ENCODE results near the gene MEIS3.

MEIS3 gene

DNA sequence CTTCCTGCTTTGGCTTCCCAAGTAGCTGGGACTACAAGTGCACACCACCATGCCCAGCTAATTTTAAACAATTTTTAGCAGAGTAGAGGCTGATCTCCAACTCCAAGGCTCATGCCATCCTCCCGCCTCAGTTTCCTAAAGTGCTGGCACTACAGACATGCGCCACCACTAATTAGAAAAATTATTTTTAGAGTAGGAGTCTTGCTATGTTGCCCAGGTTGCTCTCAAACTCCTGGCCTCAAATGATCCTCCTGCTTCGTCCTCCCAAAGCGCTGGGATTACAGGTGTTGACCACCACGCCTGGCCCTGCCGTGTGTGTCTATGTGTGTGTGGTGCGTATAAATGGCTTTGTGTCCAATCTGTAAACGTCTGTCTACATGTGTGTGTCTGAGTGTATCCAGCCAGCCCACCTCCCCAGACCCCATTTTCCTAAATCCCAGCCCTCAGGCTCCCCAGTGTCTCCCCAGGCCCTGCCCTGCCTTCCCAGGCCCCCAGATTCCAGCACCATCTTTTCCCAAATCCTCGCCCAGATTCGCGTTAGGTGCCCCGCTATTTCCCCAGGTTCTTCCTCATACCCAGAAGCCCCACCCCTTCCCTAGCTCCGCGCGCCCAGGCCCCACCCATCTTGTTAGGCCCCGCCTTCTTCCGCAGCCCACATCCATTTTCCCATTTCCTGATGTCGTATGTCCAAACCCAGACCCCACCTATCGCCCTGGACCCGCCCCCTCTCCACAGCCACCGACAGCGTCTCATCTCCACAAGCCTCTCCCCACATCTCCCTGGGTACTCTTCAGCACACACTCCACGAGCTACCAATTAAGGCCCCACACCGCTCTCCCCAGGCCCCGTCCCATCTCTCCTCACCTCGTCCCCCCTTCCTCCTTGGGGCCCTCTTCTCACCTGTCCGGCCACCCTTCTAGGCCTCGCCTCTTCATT lies 27.5 kb upstream of the MEIS3 start (continued):
- TF ChIP-seq, protein P1, sequence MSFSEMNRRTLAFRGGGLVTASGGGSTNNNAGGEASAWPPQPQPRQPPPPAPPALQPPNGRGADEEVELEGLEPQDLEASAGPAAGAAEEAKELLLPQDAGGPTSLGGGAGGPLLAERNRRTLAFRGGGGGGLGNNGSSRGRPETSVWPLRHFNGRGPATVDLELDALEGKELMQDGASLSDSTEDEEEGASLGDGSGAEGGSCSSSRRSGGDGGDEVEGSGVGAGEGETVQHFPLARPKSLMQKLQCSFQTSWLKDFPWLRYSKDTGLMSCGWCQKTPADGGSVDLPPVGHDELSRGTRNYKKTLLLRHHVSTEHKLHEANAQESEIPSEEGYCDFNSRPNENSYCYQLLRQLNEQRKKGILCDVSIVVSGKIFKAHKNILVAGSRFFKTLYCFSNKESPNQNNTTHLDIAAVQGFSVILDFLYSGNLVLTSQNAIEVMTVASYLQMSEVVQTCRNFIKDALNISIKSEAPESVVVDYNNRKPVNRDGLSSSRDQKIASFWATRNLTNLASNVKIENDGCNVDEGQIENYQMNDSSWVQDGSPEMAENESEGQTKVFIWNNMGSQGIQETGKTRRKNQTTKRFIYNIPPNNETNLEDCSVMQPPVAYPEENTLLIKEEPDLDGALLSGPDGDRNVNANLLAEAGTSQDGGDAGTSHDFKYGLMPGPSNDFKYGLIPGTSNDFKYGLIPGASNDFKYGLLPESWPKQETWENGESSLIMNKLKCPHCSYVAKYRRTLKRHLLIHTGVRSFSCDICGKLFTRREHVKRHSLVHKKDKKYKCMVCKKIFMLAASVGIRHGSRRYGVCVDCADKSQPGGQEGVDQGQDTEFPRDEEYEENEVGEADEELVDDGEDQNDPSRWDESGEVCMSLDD (tag by site-specific recombination; IDR thresholded peaks at IDR 0.05): no peak
- TF ChIP-seq ZNF585B (tag by site-specific recombination; IDR thresholded peaks at IDR 0.05) (no peak), ZFP41 (tag by site-specific recombination; IDR thresholded peaks at IDR 0.05; ENCODE audit: borderline replicate concordance) (no peak), HOXA7 (CRISPR knock-in tag; IDR thresholded peaks at IDR 0.05; ENCODE audit: borderline replicate concordance) (no peak), ZNF571 (tag by site-specific recombination; IDR thresholded peaks at IDR 0.05) (no peak), ZNF121 (tag by site-specific recombination; IDR thresholded peaks at IDR 0.05) (peak; percentile 78), SP3 (tag by site-specific recombination; IDR thresholded peaks at IDR 0.05) (peak; percentile 88; the same call in 1 of the 2 replicates), ZNF558 (tag by site-specific recombination; IDR thresholded peaks at IDR 0.05) (no peak), ZNF596 (tag by site-specific recombination; IDR thresholded peaks at IDR 0.05) (no peak), ZNF175 (tag by site-specific recombination; IDR thresholded peaks at IDR 0.05) (no peak), ZBTB17 (tag by site-specific recombination; IDR thresholded peaks at IDR 0.05) (peak; percentile 76), SETDB1 (IDR thresholded peaks at IDR 0.05; ENCODE audit: insufficient read length, low read length) (no peak), KLF16 (tag by site-specific recombination; IDR thresholded peaks at IDR 0.05) (0 out of 2 replicates have a peak, but pooled peaks have one; percentile 36), ZIC2 (tag by site-specific recombination; IDR thresholded peaks at IDR 0.05) (no peak), ZNF654 (tag by site-specific recombination; IDR thresholded peaks at IDR 0.05; ENCODE audit: low read depth) (no peak), ZNF670 (tag by site-specific recombination; IDR thresholded peaks at IDR 0.05; ENCODE audit: low read depth) (no peak), REPIN1 (tag by site-specific recombination; IDR thresholded peaks at IDR 0.05; ENCODE audit: low read depth) (no peak), ZBTB20 (tag by site-specific recombination; IDR thresholded peaks at IDR 0.05) (peak; percentile 83), GFI1B (tag by site-specific recombination; IDR thresholded peaks at IDR 0.05) (no peak), ZNF600 (tag by site-specific recombination; IDR thresholded peaks at IDR 0.05) (no peak), ZNF23 (tag by site-specific recombination; IDR thresholded peaks at IDR 0.05; ENCODE audit: borderline replicate concordance) (no peak), YY2 (tag by site-specific recombination; IDR thresholded peaks at IDR 0.05) (no peak), ZFHX2 (tag by site-specific recombination; conservative IDR thresholded peaks at IDR 0.05) (no peak), YY1 (tag by site-specific recombination; IDR thresholded peaks at IDR 0.05) (no peak), ZNF830 (tag by site-specific recombination; IDR thresholded peaks at IDR 0.05; ENCODE audit: low read depth) (no peak), WT1 (tag by site-specific recombination; IDR thresholded peaks at IDR 0.05) (no peak)
- TF ChIP-seq, protein P2, sequence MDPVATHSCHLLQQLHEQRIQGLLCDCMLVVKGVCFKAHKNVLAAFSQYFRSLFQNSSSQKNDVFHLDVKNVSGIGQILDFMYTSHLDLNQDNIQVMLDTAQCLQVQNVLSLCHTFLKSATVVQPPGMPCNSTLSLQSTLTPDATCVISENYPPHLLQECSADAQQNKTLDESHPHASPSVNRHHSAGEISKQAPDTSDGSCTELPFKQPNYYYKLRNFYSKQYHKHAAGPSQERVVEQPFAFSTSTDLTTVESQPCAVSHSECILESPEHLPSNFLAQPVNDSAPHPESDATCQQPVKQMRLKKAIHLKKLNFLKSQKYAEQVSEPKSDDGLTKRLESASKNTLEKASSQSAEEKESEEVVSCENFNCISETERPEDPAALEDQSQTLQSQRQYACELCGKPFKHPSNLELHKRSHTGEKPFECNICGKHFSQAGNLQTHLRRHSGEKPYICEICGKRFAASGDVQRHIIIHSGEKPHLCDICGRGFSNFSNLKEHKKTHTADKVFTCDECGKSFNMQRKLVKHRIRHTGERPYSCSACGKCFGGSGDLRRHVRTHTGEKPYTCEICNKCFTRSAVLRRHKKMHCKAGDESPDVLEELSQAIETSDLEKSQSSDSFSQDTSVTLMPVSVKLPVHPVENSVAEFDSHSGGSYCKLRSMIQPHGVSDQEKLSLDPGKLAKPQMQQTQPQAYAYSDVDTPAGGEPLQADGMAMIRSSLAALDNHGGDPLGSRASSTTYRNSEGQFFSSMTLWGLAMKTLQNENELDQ (tag by site-specific recombination; IDR thresholded peaks at IDR 0.05; ENCODE audit: low read depth): no peak
- TF ChIP-seq, protein P3, sequence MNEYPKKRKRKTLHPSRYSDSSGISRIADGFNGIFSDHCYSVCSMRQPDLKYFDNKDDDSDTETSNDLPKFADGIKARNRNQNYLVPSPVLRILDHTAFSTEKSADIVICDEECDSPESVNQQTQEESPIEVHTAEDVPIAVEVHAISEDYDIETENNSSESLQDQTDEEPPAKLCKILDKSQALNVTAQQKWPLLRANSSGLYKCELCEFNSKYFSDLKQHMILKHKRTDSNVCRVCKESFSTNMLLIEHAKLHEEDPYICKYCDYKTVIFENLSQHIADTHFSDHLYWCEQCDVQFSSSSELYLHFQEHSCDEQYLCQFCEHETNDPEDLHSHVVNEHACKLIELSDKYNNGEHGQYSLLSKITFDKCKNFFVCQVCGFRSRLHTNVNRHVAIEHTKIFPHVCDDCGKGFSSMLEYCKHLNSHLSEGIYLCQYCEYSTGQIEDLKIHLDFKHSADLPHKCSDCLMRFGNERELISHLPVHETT (tag by site-specific recombination; IDR thresholded peaks at IDR 0.05): no peak
- TF ChIP-seq, protein P4, sequence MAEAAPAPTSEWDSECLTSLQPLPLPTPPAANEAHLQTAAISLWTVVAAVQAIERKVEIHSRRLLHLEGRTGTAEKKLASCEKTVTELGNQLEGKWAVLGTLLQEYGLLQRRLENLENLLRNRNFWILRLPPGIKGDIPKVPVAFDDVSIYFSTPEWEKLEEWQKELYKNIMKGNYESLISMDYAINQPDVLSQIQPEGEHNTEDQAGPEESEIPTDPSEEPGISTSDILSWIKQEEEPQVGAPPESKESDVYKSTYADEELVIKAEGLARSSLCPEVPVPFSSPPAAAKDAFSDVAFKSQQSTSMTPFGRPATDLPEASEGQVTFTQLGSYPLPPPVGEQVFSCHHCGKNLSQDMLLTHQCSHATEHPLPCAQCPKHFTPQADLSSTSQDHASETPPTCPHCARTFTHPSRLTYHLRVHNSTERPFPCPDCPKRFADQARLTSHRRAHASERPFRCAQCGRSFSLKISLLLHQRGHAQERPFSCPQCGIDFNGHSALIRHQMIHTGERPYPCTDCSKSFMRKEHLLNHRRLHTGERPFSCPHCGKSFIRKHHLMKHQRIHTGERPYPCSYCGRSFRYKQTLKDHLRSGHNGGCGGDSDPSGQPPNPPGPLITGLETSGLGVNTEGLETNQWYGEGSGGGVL (tag by site-specific recombination; IDR thresholded peaks at IDR 0.05): no peak
- TF ChIP-seq, protein P5, sequence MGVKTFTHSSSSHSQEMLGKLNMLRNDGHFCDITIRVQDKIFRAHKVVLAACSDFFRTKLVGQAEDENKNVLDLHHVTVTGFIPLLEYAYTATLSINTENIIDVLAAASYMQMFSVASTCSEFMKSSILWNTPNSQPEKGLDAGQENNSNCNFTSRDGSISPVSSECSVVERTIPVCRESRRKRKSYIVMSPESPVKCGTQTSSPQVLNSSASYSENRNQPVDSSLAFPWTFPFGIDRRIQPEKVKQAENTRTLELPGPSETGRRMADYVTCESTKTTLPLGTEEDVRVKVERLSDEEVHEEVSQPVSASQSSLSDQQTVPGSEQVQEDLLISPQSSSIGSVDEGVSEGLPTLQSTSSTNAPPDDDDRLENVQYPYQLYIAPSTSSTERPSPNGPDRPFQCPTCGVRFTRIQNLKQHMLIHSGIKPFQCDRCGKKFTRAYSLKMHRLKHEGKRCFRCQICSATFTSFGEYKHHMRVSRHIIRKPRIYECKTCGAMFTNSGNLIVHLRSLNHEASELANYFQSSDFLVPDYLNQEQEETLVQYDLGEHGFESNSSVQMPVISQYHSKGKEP (tag by site-specific recombination; IDR thresholded peaks at IDR 0.05): no peak

Measured in HEK293 (cell line).